B cell (primary cell): ENCODE results near the gene ATP12A. TPM values are rescaled to one million over a fixed set of nuclear protein-coding genes. Genes with fewer than 3 reads are reported as not detected.

Source experiments
- ATAC-seq: fragments of 200-7000 bp; cut with Tn5 transposase; one replicate; pipeline ENCODE4 v1.10.0; 2021; ENCODE audit warnings: low read depth, mild to moderate bottlenecking, moderate number of reproducible peaks, moderate library complexity
- CTCF ChIA-PET: fragments of 350-600 bp; sonication (Branson Sonifier 250); formaldehyde crosslinking; loops from one replicate; lab custom pipeline; 2021; ENCODE audit warnings: antibody characterized with exemption, inconsistent platforms; lab: Charles Lee
- POLR2A ChIA-PET: fragments of 350-600 bp; sonication (Branson Sonifier 250); formaldehyde crosslinking; loops from one replicate; lab custom pipeline; 2021; ENCODE audit warnings: antibody characterized with exemption; lab: Charles Lee
- DNase-seq: peaks from one replicate; pipeline ENCODE4 v3.0.0; 2013
- H2AFZ ChIP-seq: 2 replicates; pipeline ENCODE4 v1.6.1; 2012; ENCODE audit warnings: mild to moderate bottlenecking, low read depth, low read length; ENCODE audit not compliant: insufficient read depth, poor library complexity, severe bottlenecking
- H3K27ac ChIP-seq, 2 donors: 1 replicate in 1 of 2; 2 replicates in 1 of 2; pipeline ENCODE4 v1.5.1; 2012 to 2013; ENCODE audit warnings: low read length in 2 of 2, mild to moderate bottlenecking in 2 of 2, moderate library complexity in 1 of 2
- H3K27me3 ChIP-seq, 4 experiments: fragments of 200-600 bp in 1 of 4; sonication (generic) in 1 of 4; replicated peaks in 1 of 4; 1 replicate in 2 of 4; 2 replicates in 2 of 4; pipeline versions ENCODE4 v1.6.1 to v1.7.0; 2013 to 2016; ENCODE audit warnings: low read length in 3 of 4, mild to moderate bottlenecking in 2 of 4, mixed read lengths in 1 of 4, moderate library complexity in 1 of 4; ENCODE audit not compliant: insufficient read depth in 4 of 4, control insufficient read depth in 3 of 4; ENCODE audit errors: control extremely low read depth in 1 of 4
- H3K36me3 ChIP-seq, 2 experiments: replicated peaks in 1 of 2; 1 replicate in 1 of 2; 2 replicates in 1 of 2; pipeline versions ENCODE4 v1.6.1 to v1.7.1; 2013; ENCODE audit warnings: low read length in 1 of 2; ENCODE audit not compliant: insufficient read depth in 2 of 2, control insufficient read depth in 1 of 2; ENCODE audit errors: control extremely low read depth in 1 of 2, extremely low read depth in 1 of 2
- H3K4me1 ChIP-seq, 2 donors: fragments of 200-600 bp in 1 of 2; sonication (generic) in 1 of 2; 1 replicate in 1 of 2; 2 replicates in 1 of 2; pipeline versions ENCODE4 v1.5.1 to v1.6.1; 2013 to 2017; ENCODE audit warnings: low read length in 2 of 2; ENCODE audit not compliant: control insufficient read depth in 2 of 2, insufficient read depth in 2 of 2
- H3K4me2 ChIP-seq: replicated peaks from 2 replicates; pipeline ENCODE3; 2012; ENCODE audit warnings: mild to moderate bottlenecking, low read depth, low read length; ENCODE audit not compliant: poor library complexity, severe bottlenecking
- H3K4me3 ChIP-seq, 5 experiments: fragments of 200-600 bp in 1 of 5; sonication (generic) in 1 of 5; 1 replicate in 3 of 5; 2 replicates in 2 of 5; pipeline versions ENCODE4 v1.5.1 to v1.7.0; 2011 to 2016; ENCODE audit warnings: low read length in 4 of 5, mild to moderate bottlenecking in 4 of 5, low read depth in 2 of 5, control low read depth in 1 of 5, moderate library complexity in 1 of 5; ENCODE audit not compliant: insufficient read depth in 1 of 5; ENCODE audit errors: control extremely low read depth in 1 of 5, extremely low read depth in 1 of 5
- H3K79me2 ChIP-seq: fragments of 200-600 bp; sonication (generic); one replicate; pipeline ENCODE4 v1.6.0; 2016; ENCODE audit warnings: low read length; ENCODE audit not compliant: control insufficient read depth, insufficient read depth
- H3K9ac ChIP-seq: fragments of 200-600 bp; sonication (generic); 2 replicates; pipeline ENCODE4 v1.6.1; 2017; ENCODE audit warnings: mild to moderate bottlenecking, low read length, moderate library complexity
- H3K9me3 ChIP-seq, 3 donors: one replicate each; pipeline versions ENCODE4 v1.6.1 to v1.7.1; 2013; ENCODE audit warnings: low read length in 2 of 3; ENCODE audit not compliant: control insufficient read depth in 2 of 3, insufficient read depth in 1 of 3; ENCODE audit errors: control extremely low read depth in 1 of 3
- H4K20me1 ChIP-seq: 2 replicates; pipeline ENCODE4 v1.6.0; 2012; ENCODE audit warnings: mild to moderate bottlenecking, low read length; ENCODE audit not compliant: insufficient read depth, control insufficient read depth, poor library complexity, severe bottlenecking
- H3K27ac Mint-ChIP-seq: one replicate; pipeline ENCODE4 v1.8.0; 2021; ENCODE audit warnings: mixed read lengths
- H3K27me3 Mint-ChIP-seq: one replicate; pipeline ENCODE4 v1.8.0; 2021; ENCODE audit warnings: mixed read lengths
- H3K4me1 Mint-ChIP-seq: one replicate; pipeline ENCODE4 v1.8.0; 2021; ENCODE audit warnings: mixed read lengths
- H3K4me3 Mint-ChIP-seq: one replicate; pipeline ENCODE4 v1.8.0; 2021; ENCODE audit warnings: mixed read lengths
- H3K9me3 Mint-ChIP-seq: one replicate; pipeline ENCODE4 v1.8.0; 2022; ENCODE audit warnings: mixed read lengths; ENCODE audit not compliant: insufficient read depth
- CTCF ChIP-seq: fragments of 200-600 bp; IDR thresholded peaks from one replicate; pipeline ENCODE4 v1.8.0; 2022; ENCODE audit warnings: antibody characterized with exemption, mild to moderate bottlenecking
- EZH2 ChIP-seq: IDR thresholded peaks from 2 replicates; pipeline ENCODE4 v1.6.1; 2012; ENCODE audit warnings: borderline replicate concordance, low read depth, mild to moderate bottlenecking, moderate library complexity, low read length; ENCODE audit not compliant: insufficient read depth, poor library complexity, severe bottlenecking
- whole genome bisulfite sequencing: methylation state at CpG from one replicate; pipeline ENCODE4 v1.1.5; 2013; ENCODE audit warnings: missing lambda C conversion rate; ENCODE audit not compliant: insufficient coverage; 5-methylcytosine and 5-hydroxymethylcytosine counted together
- intact Hi-C: fragments of 100-400 bp; cut with micrococcal nuclease; formaldehyde crosslinking; loops from one replicate; pipeline ENCODE4 v1.10.0; 2022
- polyA plus RNA-seq: library from polyadenylated mRNA; depleted of rRNA; stranded (reverse); fragments of >200 nt; gene quantifications from 2 replicates; pipeline ENCODE4 v1.2.3, GENCODE V29; 2012
- total RNA-seq, 2 donors: library from RNA; stranded (reverse); fragments of 120-200 nt in 1 of 2; gene quantifications; 1 replicate in 1 of 2; 2 replicates in 1 of 2; pipeline versions ENCODE4 v1.2.3 to v1.2.4, GENCODE V29; 2013 to 2022

The ATP12A gene
- total and polyA plus RNA-seq, 2 donors (not counting 1 experiment from before 2014, with no cell fraction given), result not detected

DNA sequence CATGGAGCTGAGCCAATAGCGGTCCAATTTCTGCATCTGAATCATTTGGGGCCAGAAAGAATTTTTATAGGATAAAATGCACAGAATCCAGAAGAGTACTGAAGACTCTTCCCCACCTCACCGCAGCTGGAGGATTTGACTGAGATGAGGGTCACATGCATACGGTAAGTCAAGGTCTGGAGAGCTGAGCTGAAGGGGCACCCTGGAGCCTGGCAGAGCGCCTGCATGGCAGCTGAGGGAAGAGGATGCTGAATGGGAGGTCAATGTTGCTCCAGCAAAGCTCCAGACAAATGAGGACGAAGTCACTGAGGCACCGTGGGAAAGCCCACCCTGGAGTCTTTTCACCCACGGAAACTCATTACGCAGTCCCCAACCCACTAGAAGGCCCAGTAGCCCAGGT, 43.4 kb upstream of the ATP12A start:
- Histone ChIP-seq H3K4me3 (no peak overlapping the region), H3K79me2 (no peaks in the 10 kb centered on the region), H3K36me3 (no peaks in the 10 kb centered on the region), H3K27ac (no peak overlapping the region), H3K9ac (no peak overlapping the region), H2AFZ (no peak overlapping the region), H4K20me1 (no peaks in the 10 kb centered on the region), H3K27me3 (no peaks in the 10 kb centered on the region), H3K4me2 (no peak overlapping the region), H3K4me1 (no peaks in the 10 kb centered on the region), H3K9me3 (peaks cover 0 to 6% (median 0%) of the 10 kb centered on the region in 3 donors)
- 98% methylated on average over 7 of the region's 8 CpGs for WGBS
- Mint-ChIP-seq H3K4me1 (no peaks in the 10 kb centered on the region), H3K27me3 (peaks cover 12% of the 10 kb centered on the region), H3K27ac (no peak overlapping the region), H3K4me3 (no peak overlapping the region), H3K9me3 (no peaks in the 10 kb centered on the region)
- DNase-seq (no peak), ATAC-seq (no peak)
- intact Hi-C loops, result no loop called here
- TF ChIP-seq CTCF (no peak), EZH2 (no peak)
- POLR2A ChIA-PET, result no interaction called here
- CTCF ChIA-PET, result interaction anchor here (0.6 kb wide), 1 partner anchor 1231 kb away, joined by 3 read pairs; no protein-coding TSS in a partner anchor

DNA sequence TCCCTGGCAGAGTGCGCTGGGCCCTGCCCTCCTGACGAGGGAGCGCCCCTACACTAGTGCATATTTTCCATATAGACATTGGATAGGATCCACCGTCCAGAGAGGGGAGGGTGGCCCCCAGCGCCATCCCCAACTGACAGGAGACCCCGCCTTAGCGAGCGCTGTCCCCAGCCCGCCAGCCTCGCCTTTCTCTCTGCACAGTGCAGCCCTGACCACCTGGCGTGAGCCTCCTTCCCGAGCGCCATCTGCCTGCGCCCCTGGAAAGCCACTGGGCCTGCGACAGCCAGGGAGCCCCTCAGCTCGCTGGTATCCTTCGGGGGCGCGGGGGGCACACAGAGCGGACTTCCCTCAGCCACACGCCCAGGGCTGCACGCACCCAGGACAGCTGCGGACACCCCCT, 42.1 kb upstream of the ATP12A start:
- TF ChIP-seq EZH2 (no peak), CTCF (no peak)
- no peak overlapping the region for H2AFZ ChIP-seq
- H4K20me1 ChIP-seq, result no peaks in the 10 kb centered on the region
- WGBS, result 76% methylated on average over 23 of the region's 23 CpGs
- Mint-ChIP-seq H3K9me3 (no peaks in the 10 kb centered on the region), H3K27ac (no peak overlapping the region), H3K4me3 (no peak overlapping the region), H3K27me3 (peaks cover 17% of the 10 kb centered on the region), H3K4me1 (no peaks in the 10 kb centered on the region)
- intact Hi-C loops, result no loop called here
- no peak overlapping the region for H3K9ac ChIP-seq
- no peak overlapping the region for H3K27ac ChIP-seq
- H3K79me2 ChIP-seq, result no peaks in the 10 kb centered on the region
- no peak for ATAC-seq
- ChIA-PET CTCF (no interaction called here), POLR2A (no interaction called here)
- peaks cover 0 to 6% (median 0%) of the 10 kb centered on the region in 3 donors for H3K9me3 ChIP-seq
- no peaks in the 10 kb centered on the region for H3K4me1 ChIP-seq
- H3K4me3 ChIP-seq, result no peak overlapping the region
- H3K27me3 ChIP-seq, result no peaks in the 10 kb centered on the region
- no peak overlapping the region for H3K4me2 ChIP-seq
- DNase-seq, result no peak
- H3K36me3 ChIP-seq, result no peaks in the 10 kb centered on the region
